NT2/D1 (cell line): ENCODE measurements around the gene CORIN.

Experiments
- YY1 ChIP-seq: IDR thresholded peaks from 2 replicates; pipeline ENCODE4 v1.6.1; 2011; ENCODE audit not compliant: insufficient read length, insufficient read depth
- ZNF274 ChIP-seq: IDR thresholded peaks from 2 replicates; pipeline ENCODE4 v1.6.1; 2011; ENCODE audit warnings: mild to moderate bottlenecking, low read depth, low read length

DNA sequence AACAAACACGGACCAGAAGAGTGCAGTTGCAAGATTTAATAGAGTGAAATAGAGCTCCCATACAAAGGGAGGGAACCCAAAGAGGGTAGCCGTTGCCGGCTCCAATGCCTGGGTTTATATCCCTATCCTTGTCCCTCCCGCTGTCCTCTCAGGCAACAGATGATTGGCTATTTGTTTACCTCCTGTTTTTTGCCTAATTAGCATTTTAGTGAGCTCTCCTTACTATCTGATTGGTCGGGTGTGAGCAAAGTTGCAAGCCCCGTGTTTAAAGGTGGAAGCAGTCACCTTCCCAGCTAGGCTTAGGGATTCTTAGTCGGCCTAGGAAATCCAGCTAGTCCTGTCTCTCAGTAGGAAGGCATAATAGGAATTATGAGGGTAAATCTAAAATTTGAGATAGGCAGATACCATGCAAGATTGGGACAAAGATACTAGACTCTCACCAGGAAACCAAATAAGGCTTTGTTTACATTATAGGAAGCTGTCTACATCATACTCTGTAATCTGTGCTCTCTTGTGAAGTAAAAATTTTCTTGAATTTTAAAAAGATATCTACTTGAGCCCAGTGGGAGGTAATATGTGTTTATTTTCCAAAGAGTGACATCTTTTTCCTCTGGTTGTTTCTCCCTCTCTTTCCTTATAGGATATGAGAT is 286.8 kb downstream of the CORIN start:
- TF ChIP-seq ZNF274 (no peak), YY1 (no peak)
